H9 (cell line): ENCODE results near the gene PARP1. TPM values are rescaled to one million over a fixed set of nuclear protein-coding genes. Genes with fewer than 3 reads are reported as not detected.

Experiments used
- DNase-seq: peaks from one replicate; pipeline ENCODE4 v3.0.0-alpha.2; 2017
- H2AFZ ChIP-seq: one replicate; pipeline ENCODE4 v1.6.1; 2013; ENCODE audit warnings: mild to moderate bottlenecking, low read length, control low read depth, moderate library complexity
- H2AK5ac ChIP-seq: 2 replicates; pipeline ENCODE4 v1.6.1; 2013; ENCODE audit warnings: low read length, control low read depth, mixed read lengths; ENCODE audit not compliant: insufficient read length
- H2BK120ac ChIP-seq: one replicate; pipeline ENCODE4 v1.6.1; 2013; ENCODE audit warnings: low read depth, mild to moderate bottlenecking, low read length, control low read depth, inconsistent platforms; ENCODE audit not compliant: poor library complexity, severe bottlenecking
- H2BK12ac ChIP-seq: 2 replicates; pipeline ENCODE4 v1.6.1; 2013; ENCODE audit warnings: low read length, control low read depth, mixed read lengths, low read depth; ENCODE audit not compliant: insufficient read length
- H2BK15ac ChIP-seq: 2 replicates; pipeline ENCODE4 v1.6.1; 2013; ENCODE audit warnings: low read depth, low read length, control low read depth
- H2BK20ac ChIP-seq: one replicate; pipeline ENCODE4 v1.6.1; 2013; ENCODE audit warnings: low read depth, mild to moderate bottlenecking, low read length, control low read depth, inconsistent platforms; ENCODE audit not compliant: poor library complexity, severe bottlenecking
- H2BK5ac ChIP-seq: 2 replicates; pipeline ENCODE4 v1.6.1; 2013; ENCODE audit warnings: low read length, control low read depth, mixed read lengths; ENCODE audit not compliant: insufficient read length
- H3K14ac ChIP-seq: 2 replicates; pipeline ENCODE4 v1.6.1; 2013; ENCODE audit warnings: low read length, control low read depth; ENCODE audit not compliant: insufficient read depth
- H3K18ac ChIP-seq: 2 replicates; pipeline ENCODE4 v1.6.1; 2013; ENCODE audit warnings: low read depth, mild to moderate bottlenecking, mixed read lengths, low read length, control low read depth; ENCODE audit not compliant: insufficient read length
- H3K23ac ChIP-seq: 2 replicates; pipeline ENCODE4 v1.6.1; 2013; ENCODE audit warnings: low read length, control low read depth, mixed read lengths, low read depth; ENCODE audit not compliant: insufficient read length
- H3K23me2 ChIP-seq: 2 replicates; pipeline ENCODE4 v1.6.1; 2013; ENCODE audit warnings: low read depth, mild to moderate bottlenecking, mixed read lengths, low read length, control low read depth; ENCODE audit not compliant: insufficient read length, poor library complexity, severe bottlenecking
- H3K27ac ChIP-seq: 2 replicates; pipeline ENCODE4 v1.5.1; 2013; ENCODE audit warnings: low read length, control low read depth, mixed read lengths, low read depth; ENCODE audit not compliant: insufficient read length
- H3K27me3 ChIP-seq: 2 replicates; pipeline ENCODE4 v1.6.1; 2013; ENCODE audit warnings: low read length, control low read depth, inconsistent platforms; ENCODE audit not compliant: insufficient read depth
- H3K4ac ChIP-seq: 2 replicates; pipeline ENCODE4 v1.6.1; 2013; ENCODE audit warnings: low read depth, mild to moderate bottlenecking, control low read depth, inconsistent platforms, low read length, moderate library complexity
- H3K4me1 ChIP-seq: 2 replicates; pipeline ENCODE4 v1.6.1; 2013; ENCODE audit warnings: low read length, control low read depth, inconsistent platforms; ENCODE audit not compliant: insufficient read depth
- H3K4me2 ChIP-seq: 2 replicates; pipeline ENCODE4 v1.6.1; 2013; ENCODE audit warnings: low read length, control low read depth, mixed read lengths; ENCODE audit not compliant: insufficient read length, insufficient read depth
- H3K56ac ChIP-seq: 2 replicates; pipeline ENCODE4 v1.6.1; 2013; ENCODE audit warnings: low read depth, mild to moderate bottlenecking, mixed read lengths, low read length, control low read depth; ENCODE audit not compliant: insufficient read length
- H3K79me1 ChIP-seq: 2 replicates; pipeline ENCODE4 v1.6.1; 2013; ENCODE audit warnings: low read depth, mild to moderate bottlenecking, moderate library complexity, low read length, control low read depth, inconsistent platforms; ENCODE audit not compliant: insufficient read depth, poor library complexity, severe bottlenecking
- H3K79me2 ChIP-seq: 2 replicates; pipeline ENCODE4 v1.6.1; 2013; ENCODE audit warnings: low read length, control low read depth, inconsistent platforms; ENCODE audit not compliant: insufficient read depth
- H3K9ac ChIP-seq: 2 replicates; pipeline ENCODE4 v1.6.1; 2013; ENCODE audit warnings: low read length, control low read depth, mixed read lengths; ENCODE audit not compliant: insufficient read length; ENCODE audit errors: extremely low read depth
- H3K9me3 ChIP-seq: one replicate; pipeline ENCODE4 v1.6.1; 2013; ENCODE audit warnings: low read depth, low read length, inconsistent platforms; ENCODE audit not compliant: control insufficient read depth
- H3T11ph ChIP-seq: one replicate; pipeline ENCODE4 v1.6.1; 2013; ENCODE audit warnings: mild to moderate bottlenecking, low read length, control low read depth, inconsistent platforms
- H4K20me1 ChIP-seq: one replicate; pipeline ENCODE4 v1.6.1; 2013; ENCODE audit not compliant: control insufficient read depth, insufficient read length, insufficient read depth
- H4K5ac ChIP-seq: 2 replicates; pipeline ENCODE4 v1.6.1; 2013; ENCODE audit warnings: low read depth, mild to moderate bottlenecking, mixed read lengths, low read length, control low read depth; ENCODE audit not compliant: insufficient read length
- H4K8ac ChIP-seq: replicated peaks from 2 replicates; pipeline ENCODE4 v1.6.1; 2013; ENCODE audit warnings: low read length, control low read depth, mixed read lengths, low read depth; ENCODE audit not compliant: insufficient read length
- H4K91ac ChIP-seq: 2 replicates; pipeline ENCODE4 v1.6.1; 2013; ENCODE audit warnings: low read depth, mild to moderate bottlenecking, moderate library complexity, mixed read lengths, low read length, control low read depth; ENCODE audit not compliant: insufficient read length
- H3K27ac Mint-ChIP-seq, 3 experiments: 2 replicates in 2 of 3; 3 replicates in 1 of 3; pipeline ENCODE4 v1.8.0; 2020 to 2021; ENCODE audit warnings: mixed read lengths in 3 of 3, mild to moderate bottlenecking in 1 of 3, moderate library complexity in 1 of 3
- H3K27me3 Mint-ChIP-seq: 2 replicates; pipeline ENCODE4 v1.8.0; 2021; ENCODE audit warnings: low read depth, mild to moderate bottlenecking, moderate library complexity, mixed read lengths
- H3K36me3 Mint-ChIP-seq, 3 experiments: 2 replicates in 2 of 3; 3 replicates in 1 of 3; pipeline ENCODE4 v1.8.0; 2020 to 2021; ENCODE audit warnings: low read depth in 3 of 3, mixed read lengths in 3 of 3; ENCODE audit not compliant: insufficient read depth in 1 of 3
- H3K4me1 Mint-ChIP-seq, 2 experiments: 2 replicates each; pipeline ENCODE4 v1.8.0; 2020; ENCODE audit warnings: mixed read lengths in 2 of 2
- H3K4me3 Mint-ChIP-seq, 2 experiments: 2 replicates in 1 of 2; 3 replicates in 1 of 2; pipeline ENCODE4 v1.8.0; 2020 to 2021; ENCODE audit warnings: mild to moderate bottlenecking in 2 of 2, mixed read lengths in 2 of 2, moderate library complexity in 1 of 2
- H3K9me3 Mint-ChIP-seq, 2 experiments: 2 replicates in 1 of 2; 3 replicates in 1 of 2; pipeline ENCODE4 v1.8.0; 2020; ENCODE audit warnings: mild to moderate bottlenecking in 2 of 2, mixed read lengths in 2 of 2, moderate library complexity in 1 of 2
- CTCF ChIP-seq: fragments of 200-600 bp; sonication (generic); conservative IDR thresholded peaks from 3 replicates; pipeline ENCODE4 v1.8.0; 2021; ENCODE audit warnings: antibody characterized with exemption, mild to moderate bottlenecking
- WGBS: extraction: QIAGEN DNeasy Blood & Tissue Kit; methylation state at CpG from one replicate; pipeline ENCODE4 v1.1.7; 2013; ENCODE audit warnings: missing lambda C conversion rate, low lambda C conversion rate, mixed read lengths; ENCODE audit not compliant: insufficient read length; ENCODE audit errors: extremely low coverage; 5-methylcytosine and 5-hydroxymethylcytosine counted together
- total RNA-seq: library from RNA; stranded (reverse); gene quantifications from 2 replicates; pipeline ENCODE4 v1.2.1, GENCODE V29; 2021

Gene PARP1
- total RNA-seq, 1 experiment from 2014 or later = 337 TPM

- Histone ChIP-seq H3K4ac (no peak overlapping the region), H3K56ac (no peak overlapping the region), H2BK12ac (no peak overlapping the region), H4K20me1 (no peaks in the 10 kb centered on the region), H2AK5ac (no peak overlapping the region), H4K91ac (no peak overlapping the region), H3T11ph (no peak overlapping the region), H3K9me3 (no peaks in the 10 kb centered on the region), H3K79me2 (no peaks in the 10 kb centered on the region), H3K4me2 (no peak overlapping the region), H3K14ac (no peak overlapping the region), H2AFZ (no peak overlapping the region), H2BK5ac (no peak overlapping the region), H3K27me3 (no peaks in the 10 kb centered on the region), H3K27ac (no peak overlapping the region), H2BK120ac (no peak overlapping the region), H3K9ac (no peak overlapping the region), H3K23me2 (no peaks in the 10 kb centered on the region), H3K79me1 (peaks cover 5% of the 10 kb centered on the region), H4K8ac (no peak overlapping the region), H2BK15ac (no peak overlapping the region), H3K4me1 (no peaks in the 10 kb centered on the region), H3K18ac (no peak overlapping the region), H4K5ac (no peak overlapping the region), H3K23ac (no peak overlapping the region), H2BK20ac (no peak overlapping the region)
- Mint-ChIP-seq H3K9me3 (no peaks in the 10 kb centered on the region), H3K27ac (no peak overlapping the region), H3K4me1 (no peaks in the 10 kb centered on the region; a peak in 1 of 4 replicates), H3K4me3 (no peak overlapping the region), H3K36me3 (peaks cover 70 to 94% (median 91%) of the 10 kb centered on the region in 3 experiments; a peak in 6 of 7 replicates), H3K27me3 (no peaks in the 10 kb centered on the region)
- no peak for TF ChIP-seq CTCF
- no CpG with 5 or more reads among the region's 1 CpG for WGBS
- DNase-seq = no peak
Observed at GRCh38 chr1:226388131-226388530, 19.8 kb downstream of the PARP1 start.
